Progenitor cell of endocrine pancreas (in vitro differentiated cells): ENCODE data around the gene TIMP2. TPM values are rescaled to one million over a fixed set of nuclear protein-coding genes. Genes with fewer than 3 reads are reported as not detected.
"Not testable (repeated sequence)": the region's sequence is repeated elsewhere in the genome, so short reads cannot be mapped to it uniquely, and the experiment has no call there.

Experiments
- DNase-seq: peaks from one replicate; pipeline ENCODE4 v3.0.0; 2021; ENCODE audit warnings: low spot score; ENCODE audit not compliant: unreplicated experiment
- H3K27ac Mint-ChIP-seq: 2 replicates; pipeline ENCODE4 v1.8.0; 2021; ENCODE audit warnings: mild to moderate bottlenecking, moderate library complexity, mixed read lengths
- H3K27me3 Mint-ChIP-seq: 2 replicates; pipeline ENCODE4 v1.8.0; 2021; ENCODE audit warnings: mixed read lengths
- H3K36me3 Mint-ChIP-seq: 2 replicates; pipeline ENCODE4 v1.8.0; 2022; ENCODE audit warnings: mixed read lengths; ENCODE audit not compliant: insufficient read depth
- H3K4me1 Mint-ChIP-seq: 2 replicates; pipeline ENCODE4 v1.8.0; 2021; ENCODE audit warnings: low read depth, mixed read lengths
- H3K4me3 Mint-ChIP-seq: 2 replicates; pipeline ENCODE4 v1.8.0; 2021; ENCODE audit warnings: low read depth, mild to moderate bottlenecking, moderate library complexity, mixed read lengths
- H3K9me3 Mint-ChIP-seq: 2 replicates; pipeline ENCODE4 v1.8.0; 2021; ENCODE audit warnings: low read depth, mixed read lengths
- CTCF ChIP-seq: fragments of 200-600 bp; sonication (generic); IDR thresholded peaks from one replicate; pipeline ENCODE4 v1.5.0; 2021; ENCODE audit warnings: antibody characterized with exemption, mild to moderate bottlenecking; ENCODE audit not compliant: unreplicated experiment
- total RNA-seq: library from RNA; stranded (reverse); gene quantifications from 2 replicates; pipeline ENCODE4 v1.2.1, GENCODE V29; 2021

The TIMP2 gene
- total RNA-seq, 1 donor from 2014 or later, result 51.4 TPM

- Mint-ChIP-seq H3K4me1 (peaks cover 14% of the 10 kb centered on the region), H3K27ac (no peak overlapping the region), H3K9me3 (no peaks in the 10 kb centered on the region), H3K36me3 (peaks cover 1% of the 10 kb centered on the region), H3K4me3 (no peak overlapping the region), H3K27me3 (no peaks in the 10 kb centered on the region)
- no peak for TF ChIP-seq CTCF
- DNase-seq, result no peak
Measured at GRCh38 chr17:78879635-78880186, 45.5 kb downstream of the TIMP2 start.

GRCh38 chr17:78878871-78879527 is 46.2 kb downstream of the TIMP2 start:
- no peak overlapping the region for H3K4me3 Mint-ChIP-seq
- H3K9me3 Mint-ChIP-seq, result no peaks in the 10 kb centered on the region

GRCh38 chr17:78878261-78878660 is 46.9 kb downstream of the TIMP2 start:
- no peak for DNase-seq
- Mint-ChIP-seq H3K27me3 (no peaks in the 10 kb centered on the region), H3K36me3 (peaks cover 4% of the 10 kb centered on the region), H3K27ac (no peak overlapping the region), H3K9me3 (no peaks in the 10 kb centered on the region), H3K4me1 (peaks cover 5% of the 10 kb centered on the region), H3K4me3 (no peak overlapping the region)
- TF ChIP-seq CTCF, result no peak

More at GRCh38 chr17:78878871-78879527, 46.2 kb downstream of the TIMP2 start:
- DNase-seq, result no peak
- no peak for TF ChIP-seq CTCF
- H3K27me3 Mint-ChIP-seq, result no peaks in the 10 kb centered on the region
- H3K27ac Mint-ChIP-seq, result no peak overlapping the region
- H3K36me3 Mint-ChIP-seq, result peaks cover 1% of the 10 kb centered on the region
- H3K4me1 Mint-ChIP-seq, result peaks cover 9% of the 10 kb centered on the region

- H3K36me3 Mint-ChIP-seq, H3K4me3 Mint-ChIP-seq, H3K4me1 Mint-ChIP-seq, H3K27me3 Mint-ChIP-seq, H3K9me3 Mint-ChIP-seq, H3K27ac Mint-ChIP-seq, DNase-seq: not testable (repeated sequence)
Measured at GRCh38 chr17:78876954-78877517, 48.2 kb downstream of the TIMP2 start.

- peaks cover 4% of the 10 kb centered on the region for H3K36me3 Mint-ChIP-seq
- H3K4me1 Mint-ChIP-seq, result no peaks in the 10 kb centered on the region
- no peak overlapping the region for H3K4me3 Mint-ChIP-seq
- no peaks in the 10 kb centered on the region for H3K9me3 Mint-ChIP-seq
- no peak for DNase-seq
- H3K27me3 Mint-ChIP-seq, result no peaks in the 10 kb centered on the region
- H3K27ac Mint-ChIP-seq, result no peak overlapping the region
- no peak for TF ChIP-seq CTCF
Measured at GRCh38 chr17:78876094-78876597, 49.0 kb downstream of the TIMP2 start.
